ENCODE data around the gene SLC22A23. TPM values are rescaled to one million over a fixed set of nuclear protein-coding genes. Genes with fewer than 3 reads are reported as not detected.

Gene SLC22A23
- total RNA-seq, 1 experiment from 2014 or later, result 6.8 TPM

- Mint-ChIP-seq H3K9me3 (no peaks in the 10 kb centered on the region), H3K27ac (peak overlapping the region in 2 of 3 experiments; percentile 55 to 67; a peak in 4 of 7 replicates), H3K36me3 (ENCODE audit: insufficient read depth in 1 of 3, low read depth in 3 of 3) (peaks cover 0 to 4% (median 0%) of the 10 kb centered on the region in 3 experiments; a peak in 1 of 7 replicates), H3K4me1 (peaks cover 66 to 80% of the 10 kb centered on the region in 2 experiments), H3K27me3 (ENCODE audit: low read depth) (no peaks in the 10 kb centered on the region), H3K4me3 (0 out of 5 replicates have a peak overlapping the region, but pooled peaks of 1 of the 2 experiments have one; percentile 8)
- Histone ChIP-seq H2AFZ (ENCODE audit: low read length) (no peak overlapping the region), H2AK5ac (ENCODE audit: insufficient read length, low read length) (no peak overlapping the region), H2BK120ac (ENCODE audit: low read depth, low read length, poor library complexity, severe bottlenecking) (no peak overlapping the region), H3K23ac (ENCODE audit: insufficient read length, low read depth, low read length) (no peak overlapping the region), H3K9ac (ENCODE audit: extremely low read depth, insufficient read length, low read length) (no peak overlapping the region), H3K4me2 (ENCODE audit: insufficient read depth, insufficient read length, low read length) (no peak overlapping the region), H2BK12ac (ENCODE audit: insufficient read length, low read depth, low read length) (no peak overlapping the region), H3K79me1 (ENCODE audit: insufficient read depth, low read depth, low read length, poor library complexity, severe bottlenecking) (no peaks in the 10 kb centered on the region), H3T11ph (ENCODE audit: low read length) (no peak overlapping the region), H3K9me3 (ENCODE audit: control insufficient read depth, low read depth, low read length) (no peaks in the 10 kb centered on the region), H3K27me3 (ENCODE audit: insufficient read depth, low read length) (no peaks in the 10 kb centered on the region), H2BK20ac (ENCODE audit: low read depth, low read length, poor library complexity, severe bottlenecking) (no peak overlapping the region), H4K91ac (ENCODE audit: insufficient read length, low read depth, low read length) (no peak overlapping the region), H4K8ac (replicated peaks; ENCODE audit: insufficient read length, low read depth, low read length) (no peak overlapping the region), H3K79me2 (ENCODE audit: insufficient read depth, low read length) (peaks cover 5% of the 10 kb centered on the region; the same call in 1 of the 2 replicates), H3K14ac (ENCODE audit: insufficient read depth, low read length) (no peak overlapping the region), H3K23me2 (ENCODE audit: insufficient read length, low read depth, low read length, poor library complexity, severe bottlenecking) (no peaks in the 10 kb centered on the region), H3K4me1 (ENCODE audit: insufficient read depth, low read length) (peaks cover 31% of the 10 kb centered on the region; the same call in 1 of the 2 replicates), H2BK15ac (ENCODE audit: low read depth, low read length) (no peak overlapping the region), H3K56ac (ENCODE audit: insufficient read length, low read depth, low read length) (no peak overlapping the region), H3K18ac (ENCODE audit: insufficient read length, low read depth, low read length) (no peak overlapping the region), H4K5ac (ENCODE audit: insufficient read length, low read depth, low read length) (no peak overlapping the region), H2BK5ac (ENCODE audit: insufficient read length, low read length) (no peak overlapping the region), H4K20me1 (ENCODE audit: control insufficient read depth, insufficient read depth, insufficient read length) (no peaks in the 10 kb centered on the region), H3K4ac (ENCODE audit: low read depth, low read length) (no peak overlapping the region), H3K27ac (ENCODE audit: insufficient read length, low read depth, low read length) (no peak overlapping the region)
- TF ChIP-seq, protein P1, sequence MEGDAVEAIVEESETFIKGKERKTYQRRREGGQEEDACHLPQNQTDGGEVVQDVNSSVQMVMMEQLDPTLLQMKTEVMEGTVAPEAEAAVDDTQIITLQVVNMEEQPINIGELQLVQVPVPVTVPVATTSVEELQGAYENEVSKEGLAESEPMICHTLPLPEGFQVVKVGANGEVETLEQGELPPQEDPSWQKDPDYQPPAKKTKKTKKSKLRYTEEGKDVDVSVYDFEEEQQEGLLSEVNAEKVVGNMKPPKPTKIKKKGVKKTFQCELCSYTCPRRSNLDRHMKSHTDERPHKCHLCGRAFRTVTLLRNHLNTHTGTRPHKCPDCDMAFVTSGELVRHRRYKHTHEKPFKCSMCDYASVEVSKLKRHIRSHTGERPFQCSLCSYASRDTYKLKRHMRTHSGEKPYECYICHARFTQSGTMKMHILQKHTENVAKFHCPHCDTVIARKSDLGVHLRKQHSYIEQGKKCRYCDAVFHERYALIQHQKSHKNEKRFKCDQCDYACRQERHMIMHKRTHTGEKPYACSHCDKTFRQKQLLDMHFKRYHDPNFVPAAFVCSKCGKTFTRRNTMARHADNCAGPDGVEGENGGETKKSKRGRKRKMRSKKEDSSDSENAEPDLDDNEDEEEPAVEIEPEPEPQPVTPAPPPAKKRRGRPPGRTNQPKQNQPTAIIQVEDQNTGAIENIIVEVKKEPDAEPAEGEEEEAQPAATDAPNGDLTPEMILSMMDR (conservative IDR thresholded peaks at IDR 0.05), result no peak
- WGBS (ENCODE audit: extremely low coverage, insufficient read length, low lambda C conversion rate), result no CpG with 5 or more reads among the region's 5 CpGs
- no peak for DNase-seq
Measured at GRCh38 chr6:3336859-3337515, 119.9 kb downstream of the SLC22A23 start.
